Bronchial smooth muscle cell (primary cell): ENCODE results near the gene LANCL2. TPM values are rescaled to one million over a fixed set of nuclear protein-coding genes. Genes with fewer than 3 reads are reported as not detected.

ENCODE experiments used
- total RNA-seq: library from RNA; depleted of rRNA; stranded (reverse); fragments of >200 nt; gene quantifications from 2 replicates; pipeline ENCODE4 v1.2.1, GENCODE V29; 2014

The LANCL2 gene, protein sequence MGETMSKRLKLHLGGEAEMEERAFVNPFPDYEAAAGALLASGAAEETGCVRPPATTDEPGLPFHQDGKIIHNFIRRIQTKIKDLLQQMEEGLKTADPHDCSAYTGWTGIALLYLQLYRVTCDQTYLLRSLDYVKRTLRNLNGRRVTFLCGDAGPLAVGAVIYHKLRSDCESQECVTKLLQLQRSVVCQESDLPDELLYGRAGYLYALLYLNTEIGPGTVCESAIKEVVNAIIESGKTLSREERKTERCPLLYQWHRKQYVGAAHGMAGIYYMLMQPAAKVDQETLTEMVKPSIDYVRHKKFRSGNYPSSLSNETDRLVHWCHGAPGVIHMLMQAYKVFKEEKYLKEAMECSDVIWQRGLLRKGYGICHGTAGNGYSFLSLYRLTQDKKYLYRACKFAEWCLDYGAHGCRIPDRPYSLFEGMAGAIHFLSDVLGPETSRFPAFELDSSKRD
- total RNA-seq, result 13.7 and 19.1 TPM in 2 replicates

GRCh38 chr7:55365205-55365674 is at the start of gene LANCL2:
Gene LANCL2, plus strand, starts transcription at chr7:55365337. Its CDS starts 689 bp downstream, at chr7:55366026.

Other genes starting within 250 kb of the LANCL2 start
- gene VOPP1, start 207.2 kb downstream of the LANCL2 start, total RNA-seq, result 49.8 and 57.7 TPM in 2 replicates